NCI-H2196 treated with DMSO at 0.1 percent for 48 hours (cell line): ENCODE results near the gene NDUFB3.
"Not testable (repeated sequence)": the region's sequence is repeated elsewhere in the genome, so short reads cannot be mapped to it uniquely, and the experiment has no call there.

Experiments
- DNase-seq: peaks from one replicate; lab custom pipeline; 2025; ENCODE audit not compliant: unreplicated experiment; lab: John Stamatoyannopoulos, UW

NDUFB3 gene

DNA sequence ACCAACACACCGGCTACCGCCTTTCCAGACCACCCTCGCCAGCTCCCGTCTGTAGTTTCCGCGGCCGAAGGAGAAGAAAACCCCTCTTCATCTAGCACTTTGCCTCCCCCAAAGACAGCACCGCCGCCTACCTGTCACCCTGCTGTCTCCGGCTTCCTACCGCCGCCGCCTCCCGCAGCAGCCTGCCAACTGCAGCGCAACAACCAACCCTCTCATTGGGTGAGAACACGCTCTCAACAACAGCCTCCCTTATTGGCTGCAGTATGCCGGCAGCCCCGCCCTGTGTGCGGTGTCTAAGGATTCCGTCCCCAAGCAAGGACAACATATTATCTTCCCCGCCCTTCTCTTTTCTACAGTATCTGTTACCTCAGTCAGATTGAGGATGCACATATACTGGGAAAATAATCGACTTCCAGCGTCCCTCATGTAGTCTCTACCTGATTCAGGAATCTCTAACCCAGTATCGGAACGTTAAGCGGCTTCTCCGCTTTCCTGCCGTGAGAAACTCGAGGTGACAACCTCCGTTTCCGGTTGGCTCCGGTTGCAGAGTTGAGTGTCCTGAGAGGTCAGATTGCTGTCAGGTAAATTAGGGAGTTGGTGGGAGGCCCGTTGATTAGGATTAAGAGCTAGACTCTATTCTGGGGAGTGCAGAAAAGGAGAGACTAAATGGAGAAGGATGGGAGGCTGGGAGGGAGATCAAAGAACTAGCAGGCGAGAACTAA is at the start of gene NDUFB3, which contains the start of gene HYCC2:
NDUFB3 (plus strand) TSS at position 523 of the 722 bp plus-strand sequence. CDS start 6,882 bp downstream, outside the sequence.
HYCC2 (minus strand) TSS at position 193 of the 722 bp plus-strand sequence. CDS start 47,662 bp downstream, outside the sequence.
- peak; percentile 80 for DNase-seq

DNA sequence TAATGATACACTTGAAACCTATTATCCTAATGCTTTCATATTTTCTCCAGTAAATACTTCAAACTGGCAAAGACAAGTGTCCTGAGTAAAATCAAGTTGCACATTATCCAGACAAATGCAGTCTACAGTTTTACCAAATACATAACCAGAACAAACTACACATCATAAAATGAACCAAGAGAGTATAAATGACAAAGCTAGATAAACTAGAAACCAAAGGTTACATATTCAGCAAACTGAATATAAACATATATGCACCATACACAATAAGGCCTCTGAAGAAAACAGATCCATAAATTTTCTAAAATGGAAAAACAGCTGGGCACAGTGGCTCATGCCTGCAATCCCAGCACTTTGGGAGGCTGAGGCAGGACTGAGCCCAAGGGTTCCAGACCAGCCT is 47.3 kb upstream of the NDUFB3 start:
- DNase-seq = no peak

DNA sequence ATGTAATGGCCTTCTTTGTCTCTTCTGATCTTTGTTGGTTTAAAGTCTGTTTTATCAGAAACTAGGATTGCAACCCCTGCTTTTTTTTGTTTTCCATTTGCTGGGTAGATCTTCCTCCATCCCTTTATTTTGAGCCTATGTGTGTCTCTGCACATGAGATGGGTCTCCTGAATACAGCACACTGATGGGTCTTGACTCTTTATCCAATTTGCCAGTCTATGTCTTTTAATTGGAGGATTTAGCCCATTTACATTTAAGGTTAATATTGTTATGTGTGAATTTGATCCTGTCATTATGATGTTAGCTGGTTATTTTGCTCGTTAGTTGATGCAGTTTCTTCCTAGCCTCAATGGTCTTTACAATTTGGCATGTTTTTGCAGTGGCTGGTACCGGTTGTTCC is 37.4 kb upstream of the NDUFB3 start:
- not testable (repeated sequence) for DNase-seq

DNA sequence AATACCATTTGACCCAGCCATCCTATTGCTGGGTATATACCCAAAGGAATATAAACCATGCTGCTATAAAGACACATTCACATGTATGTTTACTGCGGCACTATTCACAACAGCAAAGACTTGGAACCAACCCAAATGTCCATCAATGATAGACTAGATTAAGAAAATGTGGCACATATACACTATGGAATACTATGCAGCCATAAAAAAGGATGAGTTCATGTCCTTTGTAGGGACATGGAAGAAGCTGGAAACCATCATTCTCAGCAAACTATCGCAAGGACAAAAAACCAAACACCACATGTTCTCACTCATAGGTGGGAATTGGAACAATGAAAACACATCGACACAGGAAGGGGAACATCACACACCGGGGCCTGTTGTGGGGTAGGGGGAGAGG is 33.4 kb upstream of the NDUFB3 start:
- not testable (repeated sequence) for DNase-seq

DNA sequence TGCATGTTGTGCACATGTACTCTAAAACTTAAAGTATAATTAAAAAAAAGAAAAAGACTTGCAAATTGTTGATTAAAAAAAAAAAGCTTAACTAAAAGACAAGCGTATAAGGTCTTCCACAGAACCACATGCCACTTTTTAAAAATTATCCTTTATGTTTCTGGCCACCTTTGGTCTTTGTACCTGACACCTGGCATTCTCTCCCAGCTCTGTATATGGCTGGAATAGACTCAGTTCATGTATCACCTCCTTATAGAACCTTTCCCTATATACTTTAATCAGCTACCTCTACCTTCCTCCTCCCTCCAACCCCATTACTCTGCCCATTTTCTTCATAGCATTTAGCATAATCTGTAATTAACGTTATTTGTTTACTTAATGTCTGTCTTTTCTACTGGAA is 32.9 kb upstream of the NDUFB3 start:
- DNase-seq = no peak

DNA sequence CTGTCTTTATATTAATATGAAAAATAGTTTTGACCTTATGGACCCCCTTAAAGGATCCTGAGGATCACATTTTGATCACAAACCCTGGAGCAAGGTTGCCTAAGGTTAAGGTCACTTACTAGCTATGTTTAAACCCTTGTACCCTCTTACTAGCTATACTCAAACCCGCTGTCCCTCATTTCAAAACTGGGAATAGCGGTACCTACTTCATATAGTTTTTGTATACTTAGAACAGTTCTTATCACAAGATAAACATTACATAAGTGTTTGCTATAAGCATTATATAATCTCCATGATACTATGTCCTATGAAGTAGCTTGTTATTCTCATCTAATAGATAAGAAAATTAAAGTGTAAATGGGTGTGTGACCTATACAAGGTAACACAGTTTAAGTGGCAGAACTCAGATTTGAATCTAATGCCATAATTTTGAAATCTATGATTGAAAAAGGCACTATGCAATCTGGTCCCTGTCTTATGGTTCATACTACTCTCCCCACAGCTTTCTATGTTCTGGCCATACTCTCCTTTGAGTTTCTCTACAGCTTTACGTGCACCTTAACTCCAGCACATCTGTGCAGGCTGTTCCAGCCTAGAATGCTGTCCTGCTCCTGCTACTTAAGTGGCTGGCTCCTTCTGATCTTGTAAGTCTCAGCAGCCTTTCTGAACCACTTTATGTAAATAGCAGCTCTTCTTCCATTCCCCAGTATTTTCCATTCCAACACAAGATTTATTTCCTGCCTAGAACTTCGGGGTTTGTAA is 30.8 kb upstream of the NDUFB3 start:
- no peak for DNase-seq

DNA sequence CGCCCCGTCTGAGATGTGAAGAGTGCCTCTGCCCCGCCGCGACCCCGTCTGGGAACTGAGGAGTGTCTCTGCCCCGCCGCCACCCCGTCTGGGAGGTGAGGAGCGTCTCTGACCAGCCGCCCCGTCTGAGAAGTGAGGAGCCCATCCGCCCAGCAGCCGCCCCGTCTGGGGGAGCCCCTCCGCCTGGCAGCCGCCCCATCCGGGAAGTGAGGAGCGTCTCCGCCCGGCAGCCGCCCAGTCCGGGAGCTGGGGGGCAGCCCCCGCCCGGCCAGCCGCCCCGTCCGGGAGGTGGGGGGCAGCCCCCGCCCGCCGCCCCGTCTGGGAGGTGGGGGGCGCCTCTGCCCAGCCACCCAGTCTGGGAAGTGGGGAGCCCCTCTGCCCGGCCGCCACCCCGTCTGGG is 29.4 kb upstream of the NDUFB3 start:
- DNase-seq = not testable (repeated sequence)

DNA sequence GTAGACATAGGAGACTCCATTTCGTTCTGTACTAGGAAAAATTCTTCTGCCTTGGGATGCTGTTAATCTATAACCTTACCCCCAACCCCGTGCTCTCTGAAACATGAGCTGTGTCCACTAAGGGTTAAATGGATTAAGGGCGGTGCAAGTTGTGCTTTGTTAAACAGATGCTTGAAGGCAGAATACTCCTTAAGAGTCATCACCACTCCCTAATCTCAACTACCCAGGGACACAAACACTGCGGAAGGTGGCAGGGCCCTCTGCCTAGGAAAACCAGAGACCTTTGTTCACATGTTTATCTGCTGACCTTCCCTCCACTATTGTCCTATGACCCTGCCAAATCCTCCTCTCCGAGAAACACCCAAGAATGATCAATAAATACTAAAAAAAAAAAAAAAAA is 28.8 kb upstream of the NDUFB3 start:
- DNase-seq = not testable (repeated sequence)

DNA sequence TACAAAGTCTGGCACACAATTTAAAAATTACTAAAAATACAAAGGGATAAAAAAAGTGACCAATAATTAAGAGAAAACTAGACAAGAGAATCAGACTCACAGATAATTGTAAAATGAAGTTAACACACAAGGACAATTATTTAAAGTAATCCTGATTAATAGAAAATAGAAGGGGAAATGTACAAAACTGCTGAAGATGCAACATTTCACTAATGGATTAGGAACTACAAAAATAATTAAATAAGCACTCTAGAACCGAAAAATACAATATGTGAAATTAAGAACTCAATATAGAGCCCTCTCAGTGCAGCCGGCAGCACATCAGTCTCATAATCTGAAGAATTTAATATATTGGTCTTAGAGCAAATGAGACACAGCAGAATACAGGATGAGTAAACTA is 24.9 kb upstream of the NDUFB3 start:
- DNase-seq = no peak

DNA sequence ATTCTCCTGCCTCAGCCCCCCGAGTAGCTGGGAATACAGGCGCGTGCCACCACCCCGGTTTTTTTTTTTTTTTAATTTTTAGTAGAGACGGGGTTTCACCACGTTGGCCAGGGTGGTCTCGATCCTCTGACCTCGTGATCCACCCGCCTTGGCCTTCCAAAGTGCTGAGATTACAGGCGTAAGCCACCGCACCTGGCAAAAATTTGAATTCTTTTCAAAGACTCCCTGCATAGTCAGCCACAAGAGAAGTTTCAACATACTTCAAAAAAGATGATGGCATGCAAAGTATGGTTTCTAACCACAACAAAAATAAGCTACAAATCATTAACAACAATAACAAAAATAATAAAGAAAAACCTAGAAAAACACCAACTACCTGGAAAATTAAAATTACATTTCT is 22.3 kb upstream of the NDUFB3 start:
- no peak for DNase-seq

DNA sequence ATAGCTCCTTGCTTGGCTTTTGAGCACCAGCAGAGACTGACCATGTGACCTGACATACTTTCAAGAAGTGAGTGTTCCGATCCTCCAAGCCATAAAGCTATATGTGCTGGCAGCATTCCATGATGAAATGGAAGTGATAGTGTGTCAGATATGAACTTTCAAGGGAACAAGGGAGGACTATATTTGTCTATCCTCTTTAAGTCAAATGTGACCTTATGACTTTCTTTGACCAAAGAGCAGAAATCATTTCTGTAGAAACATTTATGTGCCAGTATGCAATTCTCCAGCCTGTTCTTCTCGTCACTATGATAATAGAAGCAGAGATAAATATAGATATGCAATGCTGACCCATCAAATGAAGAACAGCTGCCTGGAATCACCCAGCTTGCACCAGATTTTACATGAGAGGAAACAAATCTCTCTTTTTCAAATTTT is 14.7 kb upstream of the NDUFB3 start:
- no peak for DNase-seq

DNA sequence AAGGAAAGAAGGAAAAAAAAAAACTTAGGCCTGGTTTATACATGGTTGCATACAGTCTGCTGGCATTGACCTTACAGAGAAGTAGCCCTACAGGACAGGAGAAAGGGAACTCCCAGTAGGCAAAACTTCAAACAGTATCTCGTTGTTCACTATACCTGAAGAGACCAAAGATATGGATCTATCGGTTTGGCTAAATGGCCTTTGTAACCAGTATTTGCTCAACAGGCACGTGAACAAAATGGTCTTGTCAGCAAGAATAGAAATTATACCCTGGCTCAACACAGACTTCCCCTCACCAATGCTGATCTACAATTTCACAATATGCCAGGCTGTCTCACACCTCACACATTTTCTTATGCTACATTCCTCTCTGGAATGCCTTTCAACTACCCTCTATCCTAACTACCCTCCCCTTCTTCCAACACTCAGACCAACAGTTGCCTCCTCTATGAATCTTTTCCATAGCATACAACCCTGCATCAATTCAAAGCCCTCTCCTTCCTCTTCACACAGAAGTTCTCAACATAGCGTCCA is 14.0 kb upstream of the NDUFB3 start:
- no peak for DNase-seq

DNA sequence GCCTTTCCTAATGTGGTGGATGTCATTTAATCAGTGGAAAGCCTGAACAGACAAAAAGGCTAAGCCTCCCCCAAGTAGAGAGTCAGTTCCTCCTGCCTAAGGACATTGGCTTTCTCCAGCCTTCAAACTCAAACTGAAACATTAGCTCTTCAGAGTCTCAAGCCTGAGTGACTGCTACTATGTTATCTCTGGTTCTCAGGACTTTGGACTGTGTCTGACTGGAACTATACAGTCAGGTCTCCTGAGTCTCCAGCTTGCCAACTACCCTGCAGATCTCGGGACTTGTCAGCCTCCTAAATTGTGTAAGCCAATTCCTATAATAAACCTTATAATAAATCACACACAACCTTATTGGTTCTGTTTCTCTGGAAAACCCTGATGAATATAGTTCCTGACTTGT is 12.9 kb upstream of the NDUFB3 start:
- no peak for DNase-seq

DNA sequence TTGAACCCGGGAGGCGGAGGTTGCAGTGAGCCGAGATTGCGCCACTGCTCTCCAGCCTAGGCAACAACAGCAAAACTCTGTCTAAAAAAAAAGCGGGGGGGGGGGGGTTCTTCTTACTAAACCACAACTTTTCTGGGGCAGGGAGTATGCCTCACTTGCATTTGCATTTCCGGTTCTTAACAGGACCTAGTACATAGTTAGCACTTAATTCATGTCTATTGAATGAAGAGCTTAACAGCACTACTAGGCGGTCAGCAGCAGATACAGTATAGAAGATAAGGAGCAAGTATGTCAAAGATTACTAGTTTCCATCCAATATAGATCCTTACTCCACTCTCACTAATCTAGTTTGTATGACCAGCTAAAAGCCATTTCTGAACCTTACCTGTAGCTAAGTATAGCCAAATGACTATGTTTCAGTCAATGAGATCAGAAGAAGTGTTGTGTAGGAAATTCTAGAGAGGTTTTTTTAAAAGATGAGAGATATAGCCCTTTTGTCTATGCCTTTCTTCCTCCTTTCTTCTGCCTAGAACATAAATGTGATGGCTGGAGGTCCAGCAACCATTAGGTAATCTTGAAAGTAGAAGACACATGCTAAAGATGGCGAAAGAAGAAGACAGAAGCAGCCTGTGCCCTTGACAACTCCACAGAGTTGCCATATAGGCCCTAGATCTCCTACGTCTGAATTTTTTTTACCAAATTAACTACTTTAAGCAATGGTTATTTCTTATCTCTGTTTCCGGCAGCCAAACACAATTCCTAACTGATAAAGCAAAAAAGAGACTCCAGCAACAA is 11.6 kb upstream of the NDUFB3 start:
- no peak for DNase-seq

DNA sequence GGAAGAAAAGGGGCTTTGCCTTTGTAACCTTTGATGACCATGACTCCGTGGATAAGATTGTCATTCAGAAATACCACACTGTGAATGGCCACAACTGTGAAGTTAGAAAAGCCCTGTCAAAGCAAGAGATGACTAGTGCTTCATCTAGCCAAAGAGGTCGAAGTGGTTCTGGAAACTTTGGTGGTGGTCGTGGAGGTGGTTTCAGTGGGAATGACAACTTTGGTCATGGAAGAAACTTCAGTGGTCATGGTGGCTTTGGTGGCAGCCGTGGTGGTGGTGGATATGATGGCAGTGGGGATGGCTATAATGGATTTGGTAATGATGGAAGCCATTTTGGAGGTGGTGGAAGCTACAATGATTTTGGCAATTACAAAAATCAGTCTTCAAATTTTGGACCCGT is 8.3 kb upstream of the NDUFB3 start:
- not testable (repeated sequence) for DNase-seq

DNA sequence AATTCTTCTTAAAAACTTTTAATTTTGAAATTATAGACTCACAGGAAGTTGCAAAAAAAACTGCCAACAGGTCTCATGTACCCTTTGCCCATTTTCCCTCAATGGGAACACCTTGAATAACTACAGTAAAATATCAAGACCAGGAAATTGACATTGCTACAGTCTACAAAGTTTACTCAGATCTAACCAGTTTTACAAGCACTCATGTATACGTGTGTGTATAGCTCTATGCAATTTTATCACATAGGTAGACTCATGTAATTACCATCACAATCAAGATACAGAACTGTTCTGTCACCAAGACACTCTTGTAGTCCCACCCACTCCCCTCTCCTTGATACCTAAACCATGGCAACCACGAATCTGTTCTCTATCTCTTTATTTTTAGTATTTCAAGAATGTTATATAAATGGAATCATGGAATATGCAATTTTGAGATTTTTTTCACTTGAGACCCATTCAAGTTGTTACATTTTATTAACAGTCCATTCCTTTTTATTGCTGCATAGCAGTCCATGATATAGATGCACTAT is 6.9 kb upstream of the NDUFB3 start:
- DNase-seq = no peak

DNA sequence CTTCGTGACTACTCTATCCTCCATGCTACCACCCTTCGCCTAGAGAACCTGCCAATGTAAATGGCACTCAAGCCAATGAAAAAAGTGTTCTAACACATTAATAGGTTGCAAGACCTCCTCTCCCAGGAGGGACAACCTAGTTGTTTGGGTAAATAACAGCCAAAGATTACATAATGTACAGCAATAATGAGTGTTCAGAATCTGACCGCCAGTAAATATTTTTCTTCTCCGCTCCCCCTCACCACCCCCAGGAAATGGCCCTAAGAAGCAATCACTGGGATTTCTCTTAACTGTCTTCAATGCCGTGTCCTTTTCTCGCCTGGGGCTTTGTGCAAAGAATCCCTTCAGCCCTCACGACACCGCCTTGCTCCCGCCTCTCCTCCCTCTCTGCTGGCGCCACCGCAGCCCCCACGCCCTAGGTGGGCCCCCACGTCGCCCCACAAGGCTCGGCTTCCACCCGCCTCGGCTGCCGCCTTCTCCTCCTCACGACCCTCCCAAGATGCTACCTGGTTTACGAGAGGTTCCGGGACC is 788 bp upstream of the NDUFB3 start:
- DNase-seq = no peak

DNA sequence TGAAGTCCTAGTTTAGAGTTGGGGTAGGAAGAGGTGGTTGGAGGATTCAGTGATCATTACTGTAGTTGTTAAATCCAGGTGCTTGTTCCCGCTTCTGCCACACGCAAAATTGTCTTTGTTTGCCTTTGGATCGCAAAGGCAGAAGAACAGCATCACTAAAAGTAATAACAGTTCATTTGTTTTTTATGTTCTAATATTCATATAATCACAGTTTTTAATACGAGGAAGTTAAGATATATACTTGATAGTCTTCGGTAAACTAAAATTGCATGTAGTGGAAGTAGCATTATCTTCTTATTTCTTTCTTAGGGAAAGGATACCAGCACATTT is 365 bp downstream of the NDUFB3 start:
- no peak for DNase-seq

DNA sequence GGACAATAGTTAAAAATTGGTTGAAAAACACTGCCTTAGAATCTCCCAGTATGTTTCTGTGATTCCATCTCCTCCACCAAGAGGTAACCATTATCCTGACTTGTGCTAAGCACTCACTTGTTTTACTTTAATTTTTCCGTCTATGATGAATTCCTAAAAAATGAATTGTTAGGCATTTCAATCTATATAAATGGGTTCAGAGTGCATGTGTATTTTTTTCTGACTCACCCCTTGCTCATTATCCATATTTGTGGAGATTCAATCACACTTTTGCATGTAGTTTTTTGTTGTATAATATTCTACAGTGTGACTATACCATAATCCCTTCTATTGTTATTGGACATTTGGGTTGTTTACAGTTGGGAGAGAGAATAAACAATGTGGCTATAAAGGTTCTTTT is 1.3 kb downstream of the NDUFB3 start:
- DNase-seq = no peak

DNA sequence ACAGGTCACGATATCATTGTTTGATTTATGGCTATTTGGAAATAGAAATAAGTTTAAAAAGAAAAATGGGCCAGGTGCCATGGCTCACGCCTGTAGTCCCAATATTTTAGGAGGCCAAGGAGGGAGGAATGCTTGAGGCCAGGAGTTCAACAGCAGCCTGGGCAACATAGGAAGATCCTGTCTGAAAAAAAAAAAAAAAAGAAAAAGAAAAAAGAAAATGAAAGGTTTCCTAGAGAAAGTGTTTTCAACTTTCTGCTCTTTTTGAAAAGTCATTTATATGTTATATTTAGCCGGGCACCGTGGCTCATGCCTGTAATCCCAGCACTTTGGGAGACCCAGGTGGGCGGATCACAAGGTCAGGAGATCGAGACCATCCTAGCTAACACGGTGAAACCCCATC is 3.2 kb downstream of the NDUFB3 start:
- no peak for DNase-seq

DNA sequence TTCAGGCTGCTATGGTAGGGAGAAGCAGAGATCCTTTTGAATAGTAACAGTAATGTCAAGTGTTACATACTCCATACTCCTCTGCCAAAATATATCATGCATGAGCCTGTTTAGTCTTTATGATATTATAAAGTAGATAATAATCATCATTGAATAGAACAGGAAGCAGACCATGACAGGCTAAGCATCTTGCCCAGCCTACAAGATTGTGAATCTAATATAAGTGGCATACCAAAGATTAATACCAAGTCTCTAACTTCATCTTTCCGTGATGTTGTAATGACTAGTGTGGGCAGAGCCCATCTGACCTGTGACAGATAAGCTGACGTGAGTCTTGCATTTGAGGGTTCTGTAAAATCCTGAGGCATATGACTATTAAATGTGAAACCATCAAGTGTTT is 13.1 kb downstream of the NDUFB3 start:
- DNase-seq = no peak
